NCI-H1694 (cell line): ENCODE data around the gene METAP2.
"Not testable (repeated sequence)": the region's sequence is repeated elsewhere in the genome, so short reads cannot be mapped to it uniquely, and the experiment has no call there.

ENCODE experiments used
- DNase-seq: peaks from one replicate; lab custom pipeline; 2025; lab: John Stamatoyannopoulos, UW

The METAP2 gene

GRCh38 chr12:95473884-95474659 lies at the start of gene METAP2:
Gene METAP2 (plus strand): TSS chr12:95474152. CDS start chr12:95474180, 28 bp downstream.
- peak; percentile 78 for DNase-seq

- no peak for DNase-seq
These were observed 49.5 kb upstream of the METAP2 start for GRCh38 chr12:95424271-95424994.

- DNase-seq = no peak
These were observed 44.8 kb upstream of the METAP2 start for GRCh38 chr12:95429172-95429510.

GRCh38 chr12:95431120-95431519 lies 42.8 kb upstream of the METAP2 start:
- no peak for DNase-seq

GRCh38 chr12:95435355-95435754 lies 38.6 kb upstream of the METAP2 start:
- DNase-seq = no peak

GRCh38 chr12:95437565-95437964 lies 36.4 kb upstream of the METAP2 start:
- DNase-seq = no peak

GRCh38 chr12:95439461-95440230 lies 34.3 kb upstream of the METAP2 start:
- DNase-seq = no peak

- no peak for DNase-seq
These were observed 33.6 kb upstream of the METAP2 start for GRCh38 chr12:95440401-95440800.

- DNase-seq = no peak
These were observed 30.5 kb upstream of the METAP2 start for GRCh38 chr12:95443459-95443858.

- DNase-seq = not testable (repeated sequence)
These were observed 28.9 kb upstream of the METAP2 start for GRCh38 chr12:95445099-95445498.

GRCh38 chr12:95445884-95446505 lies 28.0 kb upstream of the METAP2 start:
- DNase-seq = no peak

GRCh38 chr12:95446506-95446900 lies 27.4 kb upstream of the METAP2 start:
- no peak for DNase-seq

- not testable (repeated sequence) for DNase-seq
These were observed 24.3 kb upstream of the METAP2 start for GRCh38 chr12:95449656-95450055.

- not testable (repeated sequence) for DNase-seq
These were observed 21.5 kb upstream of the METAP2 start for GRCh38 chr12:95452501-95452900.

GRCh38 chr12:95453881-95454280 lies 20.1 kb upstream of the METAP2 start:
- not testable (repeated sequence) for DNase-seq

- not testable (repeated sequence) for DNase-seq
These were observed 19.2 kb upstream of the METAP2 start for GRCh38 chr12:95454780-95455215.

GRCh38 chr12:95457605-95458004 lies 16.3 kb upstream of the METAP2 start:
- DNase-seq = not testable (repeated sequence)

- DNase-seq = no peak
These were observed 15.2 kb upstream of the METAP2 start for GRCh38 chr12:95458761-95459160.

- DNase-seq = no peak
These were observed 14.6 kb upstream of the METAP2 start for GRCh38 chr12:95459310-95459709.

GRCh38 chr12:95460105-95460504 lies 13.8 kb upstream of the METAP2 start:
- no peak for DNase-seq

- DNase-seq = no peak
These were observed 13.1 kb upstream of the METAP2 start for GRCh38 chr12:95460896-95461295.

GRCh38 chr12:95462081-95462480 lies 11.9 kb upstream of the METAP2 start:
- no peak for DNase-seq
